Hepatocyte (in vitro differentiated cells): ENCODE results near the gene YARS2. TPM values are rescaled to one million over a fixed set of nuclear protein-coding genes. Genes with fewer than 3 reads are reported as not detected.
A peak's percentile ranks its signal among the peaks of the same experiment; 100 is the strongest.

Experiments
- DNase-seq: peaks from one replicate; pipeline ENCODE4 v3.0.0-alpha.2; 2016; ENCODE audit warnings: low spot score
- H2AFZ ChIP-seq: fragments of 200-600 bp; sonication (generic); 2 replicates; pipeline ENCODE4 v1.6.0; 2016; ENCODE audit warnings: antibody characterized with exemption, mild to moderate bottlenecking
- H3K27ac ChIP-seq: fragments of 200-600 bp; sonication (generic); 2 replicates; pipeline ENCODE4 v1.5.1; 2016; ENCODE audit warnings: mild to moderate bottlenecking
- H3K27me3 ChIP-seq: fragments of 200-600 bp; sonication (generic); 2 replicates; pipeline ENCODE4 v1.6.1; 2016
- H3K36me3 ChIP-seq: fragments of 200-600 bp; sonication (generic); replicated peaks from 2 replicates; pipeline ENCODE4 v1.5.1; 2016; ENCODE audit warnings: low read depth; ENCODE audit not compliant: insufficient read depth
- H3K4me1 ChIP-seq: fragments of 200-600 bp; sonication (generic); 2 replicates; pipeline ENCODE4 v1.5.1; 2016; ENCODE audit warnings: mild to moderate bottlenecking, moderate library complexity; ENCODE audit not compliant: insufficient read depth
- H3K4me2 ChIP-seq: fragments of 200-600 bp; sonication (generic); 2 replicates; pipeline ENCODE4 v1.6.0; 2016
- H3K4me3 ChIP-seq: fragments of 200-600 bp; sonication (generic); 2 replicates; pipeline ENCODE4 v1.5.1; 2016; ENCODE audit warnings: mild to moderate bottlenecking
- H3K79me2 ChIP-seq: fragments of 200-600 bp; sonication (generic); 2 replicates; pipeline ENCODE4 v1.6.0; 2017; ENCODE audit warnings: mild to moderate bottlenecking
- H3K9me2 ChIP-seq: fragments of 200-600 bp; sonication (generic); replicated peaks from 2 replicates; pipeline ENCODE4 v1.6.0; 2017; ENCODE audit warnings: mild to moderate bottlenecking; ENCODE audit not compliant: insufficient read depth
- H3K9me3 ChIP-seq: fragments of 200-600 bp; sonication (generic); 2 replicates; pipeline ENCODE4 v1.5.1; 2016; ENCODE audit warnings: low read depth, mild to moderate bottlenecking
- H4K20me1 ChIP-seq: fragments of 200-600 bp; sonication (generic); 2 replicates; pipeline ENCODE4 v1.6.0; 2016; ENCODE audit warnings: mild to moderate bottlenecking; ENCODE audit not compliant: insufficient read depth, poor library complexity, severe bottlenecking
- EZH2 ChIP-seq: fragments of 200-600 bp; sonication (generic); IDR thresholded peaks from 2 replicates; pipeline ENCODE4 v1.6.1; 2016; ENCODE audit warnings: antibody characterized with exemption, mild to moderate bottlenecking, borderline replicate concordance
- EZH2phosphoT487 ChIP-seq: fragments of 200-600 bp; sonication (generic); IDR thresholded peaks from one replicate; pipeline ENCODE4 v1.6.1; 2018; ENCODE audit warnings: antibody characterized with exemption, mild to moderate bottlenecking, low read depth, moderate library complexity; ENCODE audit not compliant: unreplicated experiment, severe bottlenecking
- WGBS: methylation state at CpG from one replicate; pipeline ENCODE4 v1.1.6; 2016; ENCODE audit warnings: low lambda C conversion rate; ENCODE audit errors: missing lambda C conversion rate; 5-methylcytosine and 5-hydroxymethylcytosine counted together
- polyA plus RNA-seq: library from polyadenylated mRNA; unstranded; fragments of >200 nt; fragmentation: Nextera tagmentation; extraction: Ambion mirVana; gene quantifications from 2 replicates; pipeline ENCODE4 v1.2.1, GENCODE V29; 2016
- total RNA-seq: library from RNA; depleted of rRNA; stranded (reverse); fragments of >200 nt; gene quantifications from 2 replicates; pipeline ENCODE4 v1.2.3, GENCODE V29; 2014
- TF ChIP-seq, protein P1 (sequence below): fragments of 200-600 bp; sonication (generic); IDR thresholded peaks from 2 replicates; pipeline ENCODE4 v1.5.1; 2016; ENCODE audit warnings: antibody characterized with exemption, mild to moderate bottlenecking; ENCODE audit not compliant: poor library complexity

YARS2 gene
- total and polyA plus RNA-seq, 2 experiments from 2014 or later: 34.2 to 34.4 TPM

GRCh38 chr12:32756476-32757066 lies 874 bp upstream of the YARS2 start:
- no peak overlapping the region for H3K4me3 ChIP-seq

DNA sequence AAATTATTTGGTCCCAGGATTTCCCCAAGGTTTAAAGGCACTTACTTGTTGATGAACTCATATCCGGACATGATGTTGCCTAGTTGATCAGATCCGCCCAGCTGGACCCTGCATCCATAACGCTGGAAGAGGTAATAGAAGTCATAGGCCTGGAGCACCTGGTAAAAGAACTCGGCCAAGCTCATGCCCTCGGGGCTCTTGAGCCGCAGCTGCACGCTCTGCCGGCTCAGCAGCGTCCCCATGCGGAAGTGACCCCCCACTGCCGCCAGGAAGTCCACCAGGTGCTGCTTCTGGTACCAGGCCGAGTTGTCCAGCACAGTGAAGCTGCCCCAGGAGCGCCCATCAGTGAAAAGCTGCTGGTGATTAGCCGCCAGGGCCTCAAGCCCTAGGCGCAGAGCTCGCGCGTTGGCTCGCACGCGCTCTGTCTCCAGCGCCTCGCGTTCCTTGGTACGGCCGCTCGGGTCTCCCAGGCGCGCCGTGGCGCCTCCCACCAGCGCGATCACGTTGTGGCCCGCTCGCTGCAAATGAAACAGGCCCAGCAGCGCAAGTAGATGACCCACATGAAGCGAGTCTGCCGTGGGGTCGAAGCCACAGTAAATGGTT lies 545 bp downstream of the YARS2 start:
- Histone ChIP-seq H3K4me1 (peaks cover 10% of the 10 kb centered on the region), H3K9me2 (no peaks in the 10 kb centered on the region), H3K4me3 (peak overlapping the region; percentile 64), H2AFZ (peak overlapping the region; percentile 95), H3K79me2 (peaks cover 41% of the 10 kb centered on the region), H3K27me3 (no peaks in the 10 kb centered on the region), H3K36me3 (no peaks in the 10 kb centered on the region), H4K20me1 (no peaks in the 10 kb centered on the region), H3K27ac (peak overlapping the region; percentile 97), H3K9me3 (no peaks in the 10 kb centered on the region), H3K4me2 (peak overlapping the region; percentile 94)
- 1% methylated on average over 40 of the region's 40 CpGs for WGBS
- DNase-seq: peak; percentile 89
- TF ChIP-seq EZH2 (no peak), EZH2phosphoT487 (no peak)
- TF ChIP-seq, protein P1, sequence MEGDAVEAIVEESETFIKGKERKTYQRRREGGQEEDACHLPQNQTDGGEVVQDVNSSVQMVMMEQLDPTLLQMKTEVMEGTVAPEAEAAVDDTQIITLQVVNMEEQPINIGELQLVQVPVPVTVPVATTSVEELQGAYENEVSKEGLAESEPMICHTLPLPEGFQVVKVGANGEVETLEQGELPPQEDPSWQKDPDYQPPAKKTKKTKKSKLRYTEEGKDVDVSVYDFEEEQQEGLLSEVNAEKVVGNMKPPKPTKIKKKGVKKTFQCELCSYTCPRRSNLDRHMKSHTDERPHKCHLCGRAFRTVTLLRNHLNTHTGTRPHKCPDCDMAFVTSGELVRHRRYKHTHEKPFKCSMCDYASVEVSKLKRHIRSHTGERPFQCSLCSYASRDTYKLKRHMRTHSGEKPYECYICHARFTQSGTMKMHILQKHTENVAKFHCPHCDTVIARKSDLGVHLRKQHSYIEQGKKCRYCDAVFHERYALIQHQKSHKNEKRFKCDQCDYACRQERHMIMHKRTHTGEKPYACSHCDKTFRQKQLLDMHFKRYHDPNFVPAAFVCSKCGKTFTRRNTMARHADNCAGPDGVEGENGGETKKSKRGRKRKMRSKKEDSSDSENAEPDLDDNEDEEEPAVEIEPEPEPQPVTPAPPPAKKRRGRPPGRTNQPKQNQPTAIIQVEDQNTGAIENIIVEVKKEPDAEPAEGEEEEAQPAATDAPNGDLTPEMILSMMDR: peak; percentile 71

More at GRCh38 chr12:32756476-32757066, 874 bp upstream of the YARS2 start:
- H3K27me3 ChIP-seq: no peaks in the 10 kb centered on the region
- WGBS: 33% methylated on average over 8 of the region's 8 CpGs
- H4K20me1 ChIP-seq: no peaks in the 10 kb centered on the region
- H3K27ac ChIP-seq: peak overlapping the region; percentile 27
- H2AFZ ChIP-seq: no peak overlapping the region
- H3K9me3 ChIP-seq: no peaks in the 10 kb centered on the region
- peaks cover 39% of the 10 kb centered on the region for H3K79me2 ChIP-seq
- peaks cover 10% of the 10 kb centered on the region for H3K4me1 ChIP-seq
- no peaks in the 10 kb centered on the region for H3K36me3 ChIP-seq
- H3K4me2 ChIP-seq: peak overlapping the region; percentile 93
- no peaks in the 10 kb centered on the region for H3K9me2 ChIP-seq
- TF ChIP-seq EZH2phosphoT487 (no peak), EZH2 (no peak)
- TF ChIP-seq, protein P1: no peak
- DNase-seq: no peak

GRCh38 chr12:32754111-32754510 lies 1.6 kb downstream of the YARS2 start:
- peak overlapping the region; percentile 94 for H3K4me2 ChIP-seq
- no peak for TF ChIP-seq EZH2
- TF ChIP-seq, protein P1: no peak
- no peak for TF ChIP-seq EZH2phosphoT487
- WGBS: 46% methylated on average over 2 of the region's 2 CpGs
- no peak for DNase-seq
- H3K9me2 ChIP-seq: no peaks in the 10 kb centered on the region
- H3K27ac ChIP-seq: peak overlapping the region; percentile 97
- H3K27me3 ChIP-seq: no peaks in the 10 kb centered on the region
- peak overlapping the region; percentile 95 for H2AFZ ChIP-seq
- H4K20me1 ChIP-seq: no peaks in the 10 kb centered on the region
- peak overlapping the region; percentile 64 for H3K4me3 ChIP-seq
- H3K4me1 ChIP-seq: peaks cover 10% of the 10 kb centered on the region
- H3K9me3 ChIP-seq: no peaks in the 10 kb centered on the region
- peaks cover 41% of the 10 kb centered on the region for H3K79me2 ChIP-seq
- no peaks in the 10 kb centered on the region for H3K36me3 ChIP-seq
